Sigmoid colon (tissue), 7 donors: ENCODE data around the gene CACNG4. TPM values are rescaled to one million over a fixed set of nuclear protein-coding genes. Genes with fewer than 3 reads are reported as not detected.

Experiments used
- DNase-seq: peaks from one replicate; pipeline ENCODE4 v3.0.0-alpha.2; 2019
- H3K27ac ChIP-seq, 4 donors: fragments of 200-600 bp; sonication (generic); one replicate each; pipeline ENCODE4 v1.5.1; 2016 to 2019; ENCODE audit warnings: mild to moderate bottlenecking in 1 of 4
- H3K27me3 ChIP-seq, 3 donors: fragments of 200-600 bp; sonication (generic); one replicate each; pipeline ENCODE4 v1.5.1; 2019; ENCODE audit warnings: mild to moderate bottlenecking in 1 of 3
- H3K36me3 ChIP-seq, 4 donors: fragments of 200-600 bp; sonication (generic); one replicate each; pipeline ENCODE4 v1.5.1; 2016 to 2019
- H3K4me1 ChIP-seq, 4 donors: fragments of 200-600 bp; sonication (generic); one replicate each; pipeline ENCODE4 v1.5.1; 2017 to 2019
- H3K4me3 ChIP-seq, 4 donors: fragments of 200-600 bp; sonication (generic); one replicate each; pipeline ENCODE4 v1.5.1; 2017 to 2019; ENCODE audit warnings: mild to moderate bottlenecking in 2 of 4, moderate library complexity in 1 of 4
- H3K9me3 ChIP-seq, 4 donors: fragments of 200-600 bp in 3 of 4; sonication (generic) in 3 of 4; one replicate each; pipeline versions ENCODE4 v1.5.1 to v1.6.1; 2013 to 2019
- EP300 ChIP-seq, 4 donors: sonication (generic); formaldehyde crosslinking; IDR thresholded peaks; one replicate each; pipeline ENCODE4 v1.6.1; 2017; ENCODE audit warnings: antibody characterized with exemption in 4 of 4
- POLR2A ChIP-seq, 2 donors: fragments of 450-650 bp; IDR thresholded peaks; one replicate each; pipeline ENCODE4 v1.6.1; 2016; ENCODE audit warnings: antibody characterized with exemption in 2 of 2, mild to moderate bottlenecking in 2 of 2, moderate library complexity in 2 of 2
- POLR2AphosphoS5 ChIP-seq, 4 donors: sonication (generic); formaldehyde crosslinking; IDR thresholded peaks; one replicate each; pipeline ENCODE4 v1.6.1; 2017; ENCODE audit warnings: antibody characterized with exemption in 4 of 4
- WGBS, 2 donors: extraction: QIAGEN DNeasy Blood & Tissue Kit; methylation state at CpG; one replicate each; pipeline ENCODE4 v1.1.7; 2013; 5-methylcytosine and 5-hydroxymethylcytosine counted together
- intact Hi-C: fragments of 100-400 bp; cut with DNase I; formaldehyde crosslinking; loops from one replicate; pipeline ENCODE4 v1.15.1; 2023
- polyA plus RNA-seq, 3 donors: library from polyadenylated mRNA; stranded (reverse); fragments of 200-250 nt; gene quantifications; one replicate each; pipeline ENCODE4 v1.2.3, GENCODE V29; 2013
- total RNA-seq, 4 donors: library from RNA; depleted of rRNA; stranded (reverse); fragments of >200 nt; gene quantifications; one replicate each; pipeline ENCODE4 v1.1.0, GENCODE V29; 2016
- TF ChIP-seq, protein P1 (sequence below), 4 experiments: fragments of 450-650 bp in 3 of 4; fragments of 200-600 bp in 1 of 4; IDR thresholded peaks; one replicate each; pipeline ENCODE4 v1.5.1; 2016 to 2019; ENCODE audit warnings: antibody characterized with exemption in 4 of 4, mild to moderate bottlenecking in 3 of 4, moderate library complexity in 2 of 4
- donor health status: healthy with polysubstance abuse.
- donor health status: Bipolar disorder and iron deficiency.
- donor health status: healthy.

CACNG4 gene
- total and polyA plus RNA-seq, 7 donors: under 0.01 to 0.83 (median 0.29) TPM; not detected in 1

- no peak overlapping the region for H3K4me3 ChIP-seq
- TF ChIP-seq POLR2A (IDR thresholded peaks at IDR 0.05): no peak
- H3K36me3 ChIP-seq: no peaks in the 10 kb centered on the region
- 86 to 91% methylated on average over 8 of the region's 8 CpGs for whole genome bisulfite sequencing, 2 donors
- DNase-seq: no peak
- no peaks in the 10 kb centered on the region for H3K27me3 ChIP-seq
- H3K4me1 ChIP-seq: no peaks in the 10 kb centered on the region
- intact Hi-C loops: no loop called here
- H3K27ac ChIP-seq: no peak overlapping the region
- no peaks in the 10 kb centered on the region for H3K9me3 ChIP-seq
These were observed 25.1 kb downstream of the CACNG4 start for GRCh38 chr17:66989579-66989978.

DNA sequence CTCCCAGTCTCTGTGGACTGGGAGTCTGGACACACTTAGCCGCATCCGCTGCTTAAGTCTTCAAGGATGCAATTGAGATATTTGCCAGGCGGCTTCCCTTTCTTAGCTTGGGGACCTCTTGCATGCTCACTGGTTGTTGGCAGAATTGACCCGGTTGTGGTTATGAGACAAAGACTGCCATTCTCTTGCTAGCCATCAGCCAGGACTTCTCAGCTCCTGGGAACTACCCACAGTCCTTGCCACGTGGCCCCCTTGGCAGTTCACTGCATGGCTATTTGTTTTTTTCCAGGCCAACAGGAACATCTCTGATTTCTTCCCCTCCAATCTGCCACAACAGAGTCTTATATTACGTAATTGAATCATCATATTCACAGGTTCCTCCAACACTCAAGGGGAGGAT lies 25.5 kb downstream of the CACNG4 start:
- Histone ChIP-seq H3K9me3 (no peaks in the 10 kb centered on the region), H3K4me1 (no peaks in the 10 kb centered on the region), H3K27me3 (no peaks in the 10 kb centered on the region), H3K4me3 (no peak overlapping the region), H3K36me3 (no peaks in the 10 kb centered on the region), H3K27ac (no peak overlapping the region)
- WGBS, 2 donors: 81 to 86% methylated on average over 6 of the region's 6 CpGs
- TF ChIP-seq, protein P1, sequence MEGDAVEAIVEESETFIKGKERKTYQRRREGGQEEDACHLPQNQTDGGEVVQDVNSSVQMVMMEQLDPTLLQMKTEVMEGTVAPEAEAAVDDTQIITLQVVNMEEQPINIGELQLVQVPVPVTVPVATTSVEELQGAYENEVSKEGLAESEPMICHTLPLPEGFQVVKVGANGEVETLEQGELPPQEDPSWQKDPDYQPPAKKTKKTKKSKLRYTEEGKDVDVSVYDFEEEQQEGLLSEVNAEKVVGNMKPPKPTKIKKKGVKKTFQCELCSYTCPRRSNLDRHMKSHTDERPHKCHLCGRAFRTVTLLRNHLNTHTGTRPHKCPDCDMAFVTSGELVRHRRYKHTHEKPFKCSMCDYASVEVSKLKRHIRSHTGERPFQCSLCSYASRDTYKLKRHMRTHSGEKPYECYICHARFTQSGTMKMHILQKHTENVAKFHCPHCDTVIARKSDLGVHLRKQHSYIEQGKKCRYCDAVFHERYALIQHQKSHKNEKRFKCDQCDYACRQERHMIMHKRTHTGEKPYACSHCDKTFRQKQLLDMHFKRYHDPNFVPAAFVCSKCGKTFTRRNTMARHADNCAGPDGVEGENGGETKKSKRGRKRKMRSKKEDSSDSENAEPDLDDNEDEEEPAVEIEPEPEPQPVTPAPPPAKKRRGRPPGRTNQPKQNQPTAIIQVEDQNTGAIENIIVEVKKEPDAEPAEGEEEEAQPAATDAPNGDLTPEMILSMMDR (IDR thresholded peaks at IDR 0.05): no peak
- TF ChIP-seq POLR2AphosphoS5 (IDR thresholded peaks at IDR 0.05) (no peak), POLR2A (IDR thresholded peaks at IDR 0.05) (no peak), EP300 (IDR thresholded peaks at IDR 0.05) (no peak)
- intact Hi-C loops: no loop called here
- DNase-seq: no peak

DNA sequence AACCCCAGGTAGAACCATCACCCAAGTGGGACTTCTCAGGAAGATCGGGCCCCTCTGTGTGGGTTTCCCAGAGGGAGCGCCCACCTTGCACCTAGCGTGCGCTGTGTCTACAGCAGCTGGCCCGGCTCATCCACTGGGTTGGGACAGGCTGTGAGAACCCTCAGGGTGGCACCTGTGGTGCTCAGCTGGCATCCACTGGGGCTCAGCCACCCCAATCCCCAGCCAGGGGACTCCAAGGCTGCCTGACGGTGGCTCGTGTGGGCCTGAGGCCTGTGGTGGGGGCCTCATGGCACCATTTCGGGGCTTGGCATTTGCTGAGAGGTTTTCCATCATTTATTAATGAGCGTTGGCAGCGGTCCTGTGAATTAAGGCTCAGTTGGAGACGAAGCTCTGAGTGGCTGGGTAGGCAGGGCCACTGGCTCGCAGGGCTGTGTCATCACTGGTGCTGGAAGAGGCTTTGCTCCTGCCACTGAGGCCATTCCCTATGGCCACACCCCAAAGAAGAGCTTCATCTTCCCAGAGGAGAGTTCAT lies 28.5 kb downstream of the CACNG4 start:
- TF ChIP-seq, protein P1 (IDR thresholded peaks at IDR 0.05): no peak
- TF ChIP-seq EP300 (IDR thresholded peaks at IDR 0.05) (no peak), POLR2AphosphoS5 (IDR thresholded peaks at IDR 0.05) (no peak), POLR2A (IDR thresholded peaks at IDR 0.05) (no peak)
- no peak overlapping the region for H3K27ac ChIP-seq
- no peaks in the 10 kb centered on the region for H3K9me3 ChIP-seq
- no peak for DNase-seq
- H3K36me3 ChIP-seq: no peaks in the 10 kb centered on the region
- WGBS, 2 donors: 94 to 95% methylated on average over 12 of the region's 12 CpGs
- H3K4me1 ChIP-seq: no peaks in the 10 kb centered on the region
- H3K27me3 ChIP-seq: no peaks in the 10 kb centered on the region
- intact Hi-C loops: no loop called here
- H3K4me3 ChIP-seq: no peak overlapping the region

DNA sequence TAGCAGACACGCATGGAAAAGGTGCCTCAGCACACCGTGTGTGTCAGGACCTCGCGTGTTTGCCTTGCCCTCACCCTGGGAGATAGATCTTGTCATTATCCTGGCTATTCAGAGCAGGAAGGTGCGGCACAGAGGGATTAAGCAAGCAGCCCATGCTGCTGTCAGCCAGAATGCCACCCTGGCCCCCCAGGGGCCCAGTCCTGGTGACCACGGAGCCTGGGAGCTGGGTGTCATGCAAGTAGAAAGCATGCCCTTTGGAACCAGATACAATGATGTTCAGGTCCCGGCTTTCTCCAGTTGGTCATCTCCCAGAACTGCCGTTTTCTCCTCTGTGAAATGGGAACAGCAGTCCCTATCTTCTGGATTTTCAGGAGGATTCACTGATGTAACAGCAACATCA lies 29.9 kb downstream of the CACNG4 start:
- Histone ChIP-seq H3K9me3 (no peaks in the 10 kb centered on the region), H3K4me3 (no peak overlapping the region), H3K4me1 (no peaks in the 10 kb centered on the region), H3K27me3 (no peaks in the 10 kb centered on the region), H3K27ac (no peak overlapping the region), H3K36me3 (no peaks in the 10 kb centered on the region)
- TF ChIP-seq POLR2AphosphoS5 (IDR thresholded peaks at IDR 0.05) (no peak), EP300 (IDR thresholded peaks at IDR 0.05) (no peak), POLR2A (IDR thresholded peaks at IDR 0.05) (no peak)
- TF ChIP-seq, protein P1 (IDR thresholded peaks at IDR 0.05): no peak
- intact Hi-C loops: no loop called here
- no peak for DNase-seq
- 85 to 89% methylated on average over 8 of the region's 8 CpGs for WGBS, 2 donors

DNA sequence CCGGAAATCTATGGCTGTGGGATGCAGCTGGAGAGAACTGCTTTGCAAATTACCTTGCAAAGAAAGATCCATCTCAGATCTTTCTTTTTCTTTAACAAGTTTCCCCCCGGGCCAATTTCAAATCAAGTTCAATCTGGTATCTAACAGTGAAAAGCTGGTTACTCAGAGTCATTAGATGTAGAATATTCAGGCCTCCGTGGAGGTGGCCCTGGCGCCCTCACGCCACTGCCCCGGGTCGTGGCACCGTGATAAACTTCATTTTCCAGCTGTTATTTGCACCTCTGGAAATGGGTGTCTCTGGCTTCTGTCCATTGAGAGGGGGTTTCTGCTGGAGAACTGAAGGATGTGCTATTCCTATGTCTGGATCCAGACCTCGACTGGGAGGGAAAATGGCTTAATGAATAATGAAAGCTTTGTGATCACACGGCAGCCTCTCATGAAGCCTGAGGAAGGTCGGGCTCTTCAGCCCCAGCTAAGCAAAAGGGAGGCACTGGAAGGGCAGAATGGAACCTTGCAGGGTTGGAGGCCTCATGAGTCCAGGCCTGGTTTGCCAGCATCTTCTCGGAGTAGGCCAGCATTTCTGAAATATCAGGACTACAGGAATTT lies 30.5 kb downstream of the CACNG4 start:
- Histone ChIP-seq H3K27ac (no peak overlapping the region), H3K9me3 (no peaks in the 10 kb centered on the region), H3K27me3 (no peaks in the 10 kb centered on the region), H3K36me3 (no peaks in the 10 kb centered on the region), H3K4me1 (no peaks in the 10 kb centered on the region), H3K4me3 (no peak overlapping the region)
- no peak for DNase-seq
- intact Hi-C loops: no loop called here
- TF ChIP-seq POLR2A (IDR thresholded peaks at IDR 0.05) (no peak), POLR2AphosphoS5 (IDR thresholded peaks at IDR 0.05) (no peak), EP300 (IDR thresholded peaks at IDR 0.05) (no peak)
- TF ChIP-seq, protein P1 (IDR thresholded peaks at IDR 0.05): no peak
- 73 to 81% methylated on average over 12 of the region's 12 CpGs for WGBS, 2 donors
